HepG2 (cell line): ENCODE measurements around the gene ARHGEF7. TPM values are rescaled to one million over a fixed set of nuclear protein-coding genes. Genes with fewer than 3 reads are reported as not detected.

Source experiments
- ATAC-seq: fragments of 200-7000 bp; cut with Tn5 transposase; 3 replicates; pipeline ENCODE4 v1.9.1; 2020; ENCODE audit warnings: mild to moderate bottlenecking, moderate library complexity
- BruUV-seq: library from RNA; stranded (reverse); fragments of 400-500 nt; replicated peaks from 2 replicates; lab custom pipeline; 2021; lab: Mats Ljungman, UMichigan
- CTCF ChIA-PET: fragments of 300-600 bp; formaldehyde crosslinking; extraction: SDS; loops from one replicate; lab custom pipeline; 2021; ENCODE audit warnings: low total read pairs, inconsistent platforms, low intra/inter-chr PET ratio; lab: Yijun Ruan, JAX
- POLR2A ChIA-PET: fragments of 350-600 bp; sonication (Branson Sonifier 250); formaldehyde crosslinking; loops from one replicate; lab custom pipeline; 2020; ENCODE audit warnings: antibody characterized with exemption, inconsistent platforms; lab: Yijun Ruan, JAX
- DNase-seq: peaks from one replicate; pipeline ENCODE4 v3.0.0-alpha.2; 2015; ENCODE audit warnings: low spot score
- FAIRE-seq: peaks from 3 replicates; lab custom pipeline; 2011; peaks lifted over from hg19 to GRCh38; lab: Jason Lieb, UNC
- H2AFZ ChIP-seq: one replicate; pipeline ENCODE4 v1.6.1; 2011; ENCODE audit warnings: low read length, inconsistent platforms
- H3K27ac ChIP-seq: fragments of 300-600 bp; 3 replicates; pipeline ENCODE4 v1.8.0; 2011; ENCODE audit warnings: mixed run types, mild to moderate bottlenecking, mixed read lengths, low read length, inconsistent platforms; ENCODE audit not compliant: insufficient read depth; ENCODE audit errors: extremely low read length
- H3K27me3 ChIP-seq, 2 experiments: fragments of 200-600 bp in 1 of 2; 2 replicates in 1 of 2; 3 replicates in 1 of 2; pipeline versions ENCODE4 v1.6.0 to v1.8.0; 2011; ENCODE audit warnings: low read length in 2 of 2, mild to moderate bottlenecking in 2 of 2, moderate library complexity in 2 of 2, inconsistent platforms in 1 of 2; ENCODE audit not compliant: insufficient read depth in 2 of 2, control insufficient read depth in 1 of 2
- H3K36me3 ChIP-seq, 2 experiments: fragments of 200-600 bp in 1 of 2; replicated peaks in 1 of 2; 2 replicates in 1 of 2; 3 replicates in 1 of 2; pipeline versions ENCODE4 v1.5.1 to v1.8.0; 2011; ENCODE audit warnings: low read length in 2 of 2, inconsistent platforms in 1 of 2; ENCODE audit not compliant: insufficient read depth in 2 of 2, control insufficient read depth in 1 of 2
- H3K4me1 ChIP-seq: 2 replicates; pipeline ENCODE4 v1.5.1; 2012; ENCODE audit warnings: low read length, inconsistent platforms; ENCODE audit not compliant: insufficient read depth
- H3K4me2 ChIP-seq: 2 replicates; pipeline ENCODE4 v1.6.0; 2011; ENCODE audit warnings: low read depth, low read length, inconsistent platforms
- H3K4me3 ChIP-seq, 3 experiments: fragments of 200-600 bp in 1 of 3; sonication (generic), shearing (Covaris generic) in 1 of 3; replicated peaks in 1 of 3; 2 replicates each; pipeline ENCODE4 v1.5.1; 2011 to 2016; ENCODE audit warnings: low read length in 3 of 3, inconsistent platforms in 2 of 3, low read depth in 2 of 3, mild to moderate bottlenecking in 2 of 3, control low read depth in 1 of 3, mixed read lengths in 1 of 3; ENCODE audit not compliant: insufficient read depth in 1 of 3
- H3K79me2 ChIP-seq: one replicate; pipeline ENCODE4 v1.6.1; 2011; ENCODE audit warnings: low read length, inconsistent platforms; ENCODE audit not compliant: insufficient read depth
- H3K9ac ChIP-seq: 2 replicates; pipeline ENCODE4 v1.6.0; 2011; ENCODE audit warnings: mild to moderate bottlenecking, low read depth, low read length, inconsistent platforms; ENCODE audit not compliant: insufficient read depth
- H3K9me3 ChIP-seq: 2 replicates; pipeline ENCODE4 v1.5.1; 2012; ENCODE audit warnings: mild to moderate bottlenecking, low read length
- H4K20me1 ChIP-seq: 2 replicates; pipeline ENCODE4 v1.6.0; 2011; ENCODE audit warnings: inconsistent platforms, mild to moderate bottlenecking, low read length, moderate library complexity; ENCODE audit not compliant: insufficient read depth
- CBX1 ChIP-seq: IDR thresholded peaks from one replicate; pipeline ENCODE4 v1.6.1; 2016; ENCODE audit warnings: antibody characterized with exemption, low read depth
- CHCHD3 ChIP-seq: sonication (generic); formaldehyde crosslinking; IDR thresholded peaks from 2 replicates; pipeline ENCODE4 v1.8.0; 2022; ENCODE audit warnings: mild to moderate bottlenecking, missing genetic modification reagents, moderate library complexity
- GATAD2A ChIP-seq: IDR thresholded peaks from 2 replicates; pipeline ENCODE4 v1.6.1; 2016
- KLF11 ChIP-seq: IDR thresholded peaks from 2 replicates; pipeline ENCODE4 v1.6.1; 2016; ENCODE audit warnings: missing compliant biosample characterization
- MAFG ChIP-seq: sonication (generic); formaldehyde crosslinking; IDR thresholded peaks from 2 replicates; pipeline ENCODE4 v1.5.1; 2020; ENCODE audit warnings: mild to moderate bottlenecking, missing genetic modification reagents
- MAFK ChIP-seq, 2 experiments: IDR thresholded peaks in 1 of 2; conservative IDR thresholded peaks in 1 of 2; 2 replicates each; pipeline ENCODE4 v1.6.1; 2011; ENCODE audit warnings: improper control_type of control experiment in 2 of 2, low read length in 2 of 2
- PPARG ChIP-seq: conservative IDR thresholded peaks from 2 replicates; pipeline ENCODE4 v1.6.1; 2016; ENCODE audit warnings: missing biosample characterization, missing genetic modification reagents
- REL ChIP-seq: sonication (generic); formaldehyde crosslinking; conservative IDR thresholded peaks from 2 replicates; pipeline ENCODE4 v1.8.0; 2022; ENCODE audit warnings: mild to moderate bottlenecking, missing genetic modification reagents, moderate library complexity
- THAP11 ChIP-seq: IDR thresholded peaks from 2 replicates; pipeline ENCODE4 v1.6.1; 2016; ENCODE audit warnings: missing biosample characterization, missing genetic modification reagents
- ZNF616 ChIP-seq: sonication (generic); formaldehyde crosslinking; IDR thresholded peaks from 2 replicates; pipeline ENCODE4 v1.5.0; 2020; ENCODE audit warnings: low read depth, mild to moderate bottlenecking, missing genetic modification reagents
- ZNF883 ChIP-seq: sonication (generic); formaldehyde crosslinking; IDR thresholded peaks from 2 replicates; pipeline ENCODE4 v1.5.1; 2020; ENCODE audit warnings: mild to moderate bottlenecking, missing genetic modification reagents; ENCODE audit errors: not compliant biosample characterization
- ZSCAN29 ChIP-seq: sonication (generic); formaldehyde crosslinking; conservative IDR thresholded peaks from 2 replicates; pipeline ENCODE4 v1.4.0; 2020; ENCODE audit warnings: mild to moderate bottlenecking, missing genetic modification reagents
- WGBS: methylation state at CpG from one replicate; pipeline ENCODE4 v1.1.6; 2017; ENCODE audit warnings: low lambda C conversion rate; 5-methylcytosine and 5-hydroxymethylcytosine counted together
- in situ Hi-C: cut with HindIII; loops from 2 replicates; pipeline ENCODE4 v1.10.0; 2017; ENCODE audit warnings: low pct_unique_long_range_greater_than_20kb; ENCODE audit not compliant: extremely low pct_ligation_motif_present
- intact Hi-C: fragments of 100-400 bp; cut with micrococcal nuclease; formaldehyde crosslinking; loops from one replicate; pipeline ENCODE4 v1.10.0; 2022; ENCODE audit not compliant: unreplicated experiment
- polyA plus RNA-seq, 8 experiments: library from polyadenylated mRNA; depleted of rRNA in 3 of 8; stranded (reverse) in 7 of 8; unstranded in 1 of 8; fragments of >200 nt; fragmentation: Illumina TruSeq in 4 of 8; extraction: Trizol in 4 of 8; gene quantifications; 2 replicates each; pipeline versions ENCODE4 v1.2.1 to v1.2.3, GENCODE V29; 2011 to 2016; ENCODE audit warnings: low read depth in 4 of 8, missing spikeins in 1 of 8, mixed read lengths in 1 of 8; ENCODE audit not compliant: insufficient read depth in 1 of 8
- total RNA-seq, 5 experiments: library from RNA; depleted of rRNA; stranded (reverse); fragments of >200 nt; fragmentation: Illumina TruSeq; extraction: Trizol; gene quantifications; 2 replicates each; pipeline ENCODE4 v1.2.3, GENCODE V29; 2016; ENCODE audit warnings: low read depth in 1 of 5
- TF ChIP-seq, protein P1 (sequence below): sonication (generic); formaldehyde crosslinking; IDR thresholded peaks from 2 replicates; pipeline ENCODE4 v1.9.0; 2021; ENCODE audit warnings: missing genetic modification reagents, mild to moderate bottlenecking, borderline replicate concordance
- TF ChIP-seq, protein P2 (sequence below): sonication (generic); formaldehyde crosslinking; IDR thresholded peaks from 2 replicates; pipeline ENCODE4 v1.4.0; 2020; ENCODE audit warnings: mild to moderate bottlenecking, missing genetic modification reagents, borderline replicate concordance
- TF ChIP-seq, protein P3 (sequence below): IDR thresholded peaks from 2 replicates; pipeline ENCODE4 v1.6.1; 2016; ENCODE audit warnings: low read depth, borderline replicate concordance

ARHGEF7 gene
- total and polyA plus RNA-seq, 2 of the 13 experiments (the other 11 are each of a cell fraction or from before 2014, with no cell fraction given) = 15.7 to 22.3 TPM

DNA sequence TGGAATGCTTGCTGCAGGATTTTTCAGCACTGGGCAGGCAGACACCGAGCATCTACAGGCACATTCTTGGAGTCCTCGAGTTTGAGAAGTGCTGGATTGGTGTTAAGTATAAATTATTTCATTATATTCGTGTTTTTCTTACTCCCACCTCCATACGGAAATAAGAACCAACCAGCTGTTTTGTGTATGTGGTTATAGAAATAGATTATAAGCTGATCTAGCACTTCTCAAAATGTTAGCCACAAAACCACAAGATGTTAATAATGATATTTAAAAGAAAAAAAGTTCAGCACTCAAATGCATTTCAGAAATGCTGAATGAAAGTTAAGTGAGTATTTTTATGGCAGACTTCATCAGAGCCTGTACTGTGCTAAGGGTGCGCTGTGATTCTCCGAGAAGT is 181.3 kb downstream of the ARHGEF7 start:
- in situ Hi-C loops = no loop called here
- POLR2A ChIA-PET = no interaction called here

DNA sequence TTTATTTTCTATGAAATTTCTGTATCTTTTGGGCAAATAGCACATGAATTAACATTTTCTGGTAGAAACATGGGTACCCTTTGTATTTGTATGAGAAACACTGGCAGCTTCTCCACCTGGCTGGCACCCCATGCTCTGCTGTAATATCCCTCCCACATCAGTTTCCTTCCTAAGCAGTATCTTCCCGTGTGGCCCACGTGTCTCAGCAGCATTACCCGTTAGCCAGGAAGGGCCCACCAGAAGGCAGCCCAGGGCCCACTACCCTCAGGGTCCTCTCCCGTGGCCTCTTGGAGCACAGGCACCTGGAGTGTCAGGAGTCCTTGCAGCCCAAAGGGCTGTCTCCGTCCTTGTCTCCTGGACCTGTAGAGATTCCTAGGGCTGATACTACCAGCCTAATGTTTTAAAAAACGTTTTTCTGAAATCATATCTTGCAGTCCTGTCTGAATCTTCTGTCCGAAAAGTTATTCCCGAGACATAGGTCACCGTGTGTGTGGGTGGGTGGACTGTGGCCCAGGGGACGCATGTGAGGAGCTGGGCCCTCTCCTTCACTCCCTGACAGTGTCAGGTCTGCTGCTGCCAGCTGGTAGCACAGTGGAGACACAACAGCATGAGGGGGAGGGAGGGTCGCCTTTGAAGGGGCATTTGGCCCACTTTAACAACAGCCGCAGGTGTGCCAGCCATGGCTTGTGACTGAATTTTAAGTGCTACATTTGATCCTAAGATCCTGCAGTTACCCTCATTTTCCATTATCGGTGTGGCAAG is 183.3 kb downstream of the ARHGEF7 start:
- ChIA-PET POLR2A (no interaction called here), CTCF (no interaction called here)
- 86% methylated on average over 11 of the region's 13 CpGs for WGBS
- H3K27me3 ChIP-seq = no peaks in the 10 kb centered on the region
- H3K9me3 ChIP-seq = no peaks in the 10 kb centered on the region
- intact Hi-C loops = no loop called here
- no peak for FAIRE-seq
- H3K4me3 ChIP-seq = no peak overlapping the region
- H3K36me3 ChIP-seq = peaks cover 12 to 53% of the 10 kb centered on the region in 2 experiments; a peak in 4 of 5 replicates
- H3K4me1 ChIP-seq = no peaks in the 10 kb centered on the region
- H4K20me1 ChIP-seq = peaks cover 3% of the 10 kb centered on the region; the same call in 1 of the 2 replicates
- in situ Hi-C loops = no loop called here
- no peaks in the 10 kb centered on the region for H3K79me2 ChIP-seq
- H2AFZ ChIP-seq = no peak overlapping the region
- H3K27ac ChIP-seq = no peak overlapping the region
- H3K4me2 ChIP-seq = no peak overlapping the region
- BruUV-seq = no TSS peak
- DNase-seq = no peak
- H3K9ac ChIP-seq = no peak overlapping the region
- ATAC-seq = no peak
- TF ChIP-seq MAFG (no peak), ZNF616 (CRISPR knock-in tag) (no peak), KLF11 (CRISPR knock-in tag) (no peak), REL (no peak), PPARG (CRISPR knock-in tag) (no peak)
- TF ChIP-seq, protein P1, sequence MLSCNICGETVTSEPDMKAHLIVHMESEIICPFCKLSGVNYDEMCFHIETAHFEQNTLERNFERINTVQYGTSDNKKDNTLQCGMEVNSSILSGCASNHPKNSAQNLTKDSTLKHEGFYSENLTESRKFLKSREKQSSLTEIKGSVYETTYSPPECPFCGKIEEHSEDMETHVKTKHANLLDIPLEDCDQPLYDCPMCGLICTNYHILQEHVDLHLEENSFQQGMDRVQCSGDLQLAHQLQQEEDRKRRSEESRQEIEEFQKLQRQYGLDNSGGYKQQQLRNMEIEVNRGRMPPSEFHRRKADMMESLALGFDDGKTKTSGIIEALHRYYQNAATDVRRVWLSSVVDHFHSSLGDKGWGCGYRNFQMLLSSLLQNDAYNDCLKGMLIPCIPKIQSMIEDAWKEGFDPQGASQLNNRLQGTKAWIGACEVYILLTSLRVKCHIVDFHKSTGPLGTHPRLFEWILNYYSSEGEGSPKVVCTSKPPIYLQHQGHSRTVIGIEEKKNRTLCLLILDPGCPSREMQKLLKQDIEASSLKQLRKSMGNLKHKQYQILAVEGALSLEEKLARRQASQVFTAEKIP (CRISPR knock-in tag) = no peak
- TF ChIP-seq, protein P2, sequence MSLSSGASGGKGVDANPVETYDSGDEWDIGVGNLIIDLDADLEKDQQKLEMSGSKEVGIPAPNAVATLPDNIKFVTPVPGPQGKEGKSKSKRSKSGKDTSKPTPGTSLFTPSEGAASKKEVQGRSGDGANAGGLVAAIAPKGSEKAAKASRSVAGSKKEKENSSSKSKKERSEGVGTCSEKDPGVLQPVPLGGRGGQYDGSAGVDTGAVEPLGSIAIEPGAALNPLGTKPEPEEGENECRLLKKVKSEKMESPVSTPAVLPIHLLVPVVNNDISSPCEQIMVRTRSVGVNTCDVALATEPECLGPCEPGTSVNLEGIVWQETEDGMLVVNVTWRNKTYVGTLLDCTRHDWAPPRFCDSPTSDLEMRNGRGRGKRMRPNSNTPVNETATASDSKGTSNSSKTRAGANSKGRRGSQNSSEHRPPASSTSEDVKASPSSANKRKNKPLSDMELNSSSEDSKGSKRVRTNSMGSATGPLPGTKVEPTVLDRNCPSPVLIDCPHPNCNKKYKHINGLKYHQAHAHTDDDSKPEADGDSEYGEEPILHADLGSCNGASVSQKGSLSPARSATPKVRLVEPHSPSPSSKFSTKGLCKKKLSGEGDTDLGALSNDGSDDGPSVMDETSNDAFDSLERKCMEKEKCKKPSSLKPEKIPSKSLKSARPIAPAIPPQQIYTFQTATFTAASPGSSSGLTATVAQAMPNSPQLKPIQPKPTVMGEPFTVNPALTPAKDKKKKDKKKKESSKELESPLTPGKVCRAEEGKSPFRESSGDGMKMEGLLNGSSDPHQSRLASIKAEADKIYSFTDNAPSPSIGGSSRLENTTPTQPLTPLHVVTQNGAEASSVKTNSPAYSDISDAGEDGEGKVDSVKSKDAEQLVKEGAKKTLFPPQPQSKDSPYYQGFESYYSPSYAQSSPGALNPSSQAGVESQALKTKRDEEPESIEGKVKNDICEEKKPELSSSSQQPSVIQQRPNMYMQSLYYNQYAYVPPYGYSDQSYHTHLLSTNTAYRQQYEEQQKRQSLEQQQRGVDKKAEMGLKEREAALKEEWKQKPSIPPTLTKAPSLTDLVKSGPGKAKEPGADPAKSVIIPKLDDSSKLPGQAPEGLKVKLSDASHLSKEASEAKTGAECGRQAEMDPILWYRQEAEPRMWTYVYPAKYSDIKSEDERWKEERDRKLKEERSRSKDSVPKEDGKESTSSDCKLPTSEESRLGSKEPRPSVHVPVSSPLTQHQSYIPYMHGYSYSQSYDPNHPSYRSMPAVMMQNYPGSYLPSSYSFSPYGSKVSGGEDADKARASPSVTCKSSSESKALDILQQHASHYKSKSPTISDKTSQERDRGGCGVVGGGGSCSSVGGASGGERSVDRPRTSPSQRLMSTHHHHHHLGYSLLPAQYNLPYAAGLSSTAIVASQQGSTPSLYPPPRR (CRISPR knock-in tag) = no peak
- TF ChIP-seq, protein P3, sequence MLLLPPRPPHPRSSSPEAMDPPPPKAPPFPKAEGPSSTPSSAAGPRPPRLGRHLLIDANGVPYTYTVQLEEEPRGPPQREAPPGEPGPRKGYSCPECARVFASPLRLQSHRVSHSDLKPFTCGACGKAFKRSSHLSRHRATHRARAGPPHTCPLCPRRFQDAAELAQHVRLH = no peak

More for the DNA sequence above, 181.3 kb downstream of the ARHGEF7 start:
- no peak overlapping the region for H3K4me3 ChIP-seq
- H3K79me2 ChIP-seq = no peaks in the 10 kb centered on the region
- H3K27ac ChIP-seq = no peak overlapping the region
- no TSS peak for BruUV-seq
- ATAC-seq = no peak
- CTCF ChIA-PET = no interaction called here
- DNase-seq = no peak
- no peaks in the 10 kb centered on the region for H3K9me3 ChIP-seq
- intact Hi-C loops = no loop called here
- H2AFZ ChIP-seq = no peak overlapping the region
- no peak overlapping the region for H3K4me2 ChIP-seq
- WGBS = 93% methylated on average over 6 of the region's 6 CpGs
- H4K20me1 ChIP-seq = peaks cover 3% of the 10 kb centered on the region; the same call in 1 of the 2 replicates
- H3K9ac ChIP-seq = no peak overlapping the region
- no peak for FAIRE-seq
- TF ChIP-seq ZSCAN29 (CRISPR knock-in tag) (no peak), CHCHD3 (no peak), GATAD2A (CRISPR knock-in tag) (no peak), MAFK (conservative IDR thresholded peaks at IDR 0.05 in 1 of 2, IDR thresholded peaks at IDR 0.05 in 1 of 2; ENCODE audit: low read length in 2 of 2) (peak; percentile 22 to 42; a peak in 2 of 4 replicates), THAP11 (no peak), CBX1 (no peak), ZNF883 (CRISPR knock-in tag) (no peak)
- H3K27me3 ChIP-seq = no peaks in the 10 kb centered on the region
- H3K36me3 ChIP-seq = peaks cover 7 to 52% of the 10 kb centered on the region in 2 experiments; a peak in 4 of 5 replicates
- H3K4me1 ChIP-seq = no peaks in the 10 kb centered on the region
